ENCODE results near the gene BORCS6.

DNA sequence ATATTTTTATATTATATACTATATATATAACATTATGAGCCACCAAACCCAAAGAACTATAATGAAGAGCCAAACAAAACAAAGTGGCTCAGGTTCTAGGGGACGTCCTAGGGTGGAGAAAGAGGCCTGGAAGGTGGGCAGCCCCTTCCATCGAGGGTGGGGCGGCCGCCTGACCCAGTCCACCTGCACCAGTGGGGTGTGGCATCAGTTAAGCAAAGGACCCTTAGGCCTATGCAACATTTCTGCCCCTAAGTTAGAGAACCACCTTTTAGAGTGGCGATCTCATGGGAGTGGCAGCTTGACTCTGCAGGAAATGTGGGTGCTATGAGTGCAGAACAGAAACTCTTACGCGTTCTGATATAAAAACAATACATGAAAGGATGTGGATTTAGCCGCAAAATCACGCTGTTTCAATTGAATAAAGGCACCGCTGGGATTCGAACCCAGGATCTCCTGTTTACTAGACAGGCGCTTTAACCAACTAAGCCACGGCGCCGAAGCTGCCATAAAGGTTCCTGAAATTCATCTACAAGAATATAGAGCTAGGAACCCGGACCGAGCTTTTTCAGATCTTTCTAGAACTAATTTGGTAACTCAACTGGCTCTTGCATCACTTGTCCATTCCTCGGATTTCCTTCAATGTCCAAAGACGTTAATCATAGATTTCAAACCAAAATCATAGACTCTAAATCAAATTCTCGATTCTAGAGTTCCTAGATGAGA is 36.0 kb upstream of the BORCS6 start:
- no peak for TF ChIP-seq POLR2A (IDR thresholded peaks at IDR 0.05)
- TF ChIP-seq, protein P1, sequence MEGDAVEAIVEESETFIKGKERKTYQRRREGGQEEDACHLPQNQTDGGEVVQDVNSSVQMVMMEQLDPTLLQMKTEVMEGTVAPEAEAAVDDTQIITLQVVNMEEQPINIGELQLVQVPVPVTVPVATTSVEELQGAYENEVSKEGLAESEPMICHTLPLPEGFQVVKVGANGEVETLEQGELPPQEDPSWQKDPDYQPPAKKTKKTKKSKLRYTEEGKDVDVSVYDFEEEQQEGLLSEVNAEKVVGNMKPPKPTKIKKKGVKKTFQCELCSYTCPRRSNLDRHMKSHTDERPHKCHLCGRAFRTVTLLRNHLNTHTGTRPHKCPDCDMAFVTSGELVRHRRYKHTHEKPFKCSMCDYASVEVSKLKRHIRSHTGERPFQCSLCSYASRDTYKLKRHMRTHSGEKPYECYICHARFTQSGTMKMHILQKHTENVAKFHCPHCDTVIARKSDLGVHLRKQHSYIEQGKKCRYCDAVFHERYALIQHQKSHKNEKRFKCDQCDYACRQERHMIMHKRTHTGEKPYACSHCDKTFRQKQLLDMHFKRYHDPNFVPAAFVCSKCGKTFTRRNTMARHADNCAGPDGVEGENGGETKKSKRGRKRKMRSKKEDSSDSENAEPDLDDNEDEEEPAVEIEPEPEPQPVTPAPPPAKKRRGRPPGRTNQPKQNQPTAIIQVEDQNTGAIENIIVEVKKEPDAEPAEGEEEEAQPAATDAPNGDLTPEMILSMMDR (IDR thresholded peaks at IDR 0.05) = no peak
